A673 (cell line): ENCODE measurements around the gene FRMD4B.

Experiments used
- EZH2 ChIP-seq: fragments of 200-600 bp; sonication (generic); IDR thresholded peaks from 2 replicates; pipeline ENCODE4 v1.6.1; 2017; ENCODE audit warnings: borderline replicate concordance, low read depth, mild to moderate bottlenecking, mixed read lengths, antibody characterized with exemption, low read length; ENCODE audit not compliant: poor library complexity, severe bottlenecking
- TF ChIP-seq, protein P1 (sequence below): fragments of 300-800, 200-600 bp; sonication (generic); conservative IDR thresholded peaks from 2 replicates; pipeline ENCODE4 v1.5.1; 2017; ENCODE audit warnings: low read depth, mild to moderate bottlenecking, antibody characterized with exemption, low read length, moderate library complexity, mixed read lengths

DNA sequence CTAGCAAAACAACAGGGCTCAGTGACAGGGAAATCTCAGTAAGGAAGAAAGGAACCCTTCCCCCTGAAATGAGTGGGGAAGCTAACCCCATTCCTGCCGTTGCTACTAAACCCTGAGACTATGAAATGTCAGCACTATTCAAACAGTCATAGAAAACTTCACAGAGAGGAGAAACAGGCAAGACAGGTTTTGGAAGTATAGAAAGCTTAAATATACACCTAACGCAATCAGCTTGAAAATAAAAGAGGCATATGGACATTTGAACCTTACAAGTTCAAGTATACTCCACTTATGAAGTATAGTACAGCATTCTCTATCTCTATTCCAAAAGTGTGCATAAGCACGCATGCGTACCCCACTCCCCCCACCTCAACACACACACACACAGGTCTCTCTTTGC lies 17.6 kb upstream of the FRMD4B start:
- TF ChIP-seq, protein P1, sequence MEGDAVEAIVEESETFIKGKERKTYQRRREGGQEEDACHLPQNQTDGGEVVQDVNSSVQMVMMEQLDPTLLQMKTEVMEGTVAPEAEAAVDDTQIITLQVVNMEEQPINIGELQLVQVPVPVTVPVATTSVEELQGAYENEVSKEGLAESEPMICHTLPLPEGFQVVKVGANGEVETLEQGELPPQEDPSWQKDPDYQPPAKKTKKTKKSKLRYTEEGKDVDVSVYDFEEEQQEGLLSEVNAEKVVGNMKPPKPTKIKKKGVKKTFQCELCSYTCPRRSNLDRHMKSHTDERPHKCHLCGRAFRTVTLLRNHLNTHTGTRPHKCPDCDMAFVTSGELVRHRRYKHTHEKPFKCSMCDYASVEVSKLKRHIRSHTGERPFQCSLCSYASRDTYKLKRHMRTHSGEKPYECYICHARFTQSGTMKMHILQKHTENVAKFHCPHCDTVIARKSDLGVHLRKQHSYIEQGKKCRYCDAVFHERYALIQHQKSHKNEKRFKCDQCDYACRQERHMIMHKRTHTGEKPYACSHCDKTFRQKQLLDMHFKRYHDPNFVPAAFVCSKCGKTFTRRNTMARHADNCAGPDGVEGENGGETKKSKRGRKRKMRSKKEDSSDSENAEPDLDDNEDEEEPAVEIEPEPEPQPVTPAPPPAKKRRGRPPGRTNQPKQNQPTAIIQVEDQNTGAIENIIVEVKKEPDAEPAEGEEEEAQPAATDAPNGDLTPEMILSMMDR: no peak
- TF ChIP-seq EZH2: no peak
